KG1 (cell line): ENCODE data around the gene KCNIP4.
"Not testable (repeated sequence)": the region's sequence is repeated elsewhere in the genome, so short reads cannot be mapped to it uniquely, and the experiment has no call there.

Experiments
- DNase-seq: peaks from one replicate; lab custom pipeline; 2025; lab: John Stamatoyannopoulos, UW

Gene KCNIP4

GRCh38 chr4:21366312-21366711 lies 582.3 kb downstream of the KCNIP4 start:
- no peak for DNase-seq

DNA sequence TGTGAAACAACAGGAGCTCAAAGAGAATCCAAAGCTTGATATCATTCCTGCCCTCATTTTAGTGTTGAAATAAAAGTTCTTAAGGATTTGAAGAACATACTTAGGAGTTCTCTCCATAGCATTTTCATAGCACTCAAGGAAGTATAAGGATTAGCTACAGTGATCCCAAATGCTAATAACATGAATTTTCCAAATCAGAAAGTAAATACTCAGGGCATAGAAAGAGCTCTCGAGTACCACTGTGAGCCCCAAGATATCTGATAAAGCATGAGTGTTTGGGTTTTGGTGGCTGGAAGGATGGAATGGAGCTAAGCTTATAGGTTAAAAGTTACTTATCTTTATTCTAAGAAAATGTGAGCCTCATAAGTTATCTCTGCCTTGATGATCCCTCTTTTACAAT lies 584.9 kb downstream of the KCNIP4 start:
- no peak for DNase-seq

- DNase-seq, result not testable (repeated sequence)
Measured at GRCh38 chr4:21352354-21352753, 596.2 kb downstream of the KCNIP4 start.

DNA sequence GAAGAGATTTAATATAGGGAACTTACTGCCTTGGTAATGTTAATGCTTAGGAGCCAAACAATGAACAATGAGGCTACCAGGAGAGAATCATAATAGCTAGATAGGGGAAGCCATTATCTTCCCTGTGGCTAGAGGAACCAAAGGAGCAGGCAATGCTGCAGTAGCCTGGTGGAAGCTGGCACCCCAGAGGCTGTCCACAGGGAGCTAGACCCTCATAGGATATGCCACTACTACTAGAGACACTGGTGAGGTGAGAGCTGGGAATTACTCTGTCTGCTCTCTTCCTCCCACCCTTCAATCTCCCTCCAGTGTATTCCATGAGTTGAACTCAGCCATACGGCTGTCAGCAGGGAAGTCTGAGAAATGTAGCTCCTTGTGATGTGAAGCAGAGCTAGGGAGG lies 601.4 kb downstream of the KCNIP4 start:
- DNase-seq, result no peak

GRCh38 chr4:21327976-21328700 lies 620.4 kb downstream of the KCNIP4 start:
- no peak for DNase-seq

GRCh38 chr4:21320034-21320433 lies 628.5 kb downstream of the KCNIP4 start:
- DNase-seq, result no peak

DNA sequence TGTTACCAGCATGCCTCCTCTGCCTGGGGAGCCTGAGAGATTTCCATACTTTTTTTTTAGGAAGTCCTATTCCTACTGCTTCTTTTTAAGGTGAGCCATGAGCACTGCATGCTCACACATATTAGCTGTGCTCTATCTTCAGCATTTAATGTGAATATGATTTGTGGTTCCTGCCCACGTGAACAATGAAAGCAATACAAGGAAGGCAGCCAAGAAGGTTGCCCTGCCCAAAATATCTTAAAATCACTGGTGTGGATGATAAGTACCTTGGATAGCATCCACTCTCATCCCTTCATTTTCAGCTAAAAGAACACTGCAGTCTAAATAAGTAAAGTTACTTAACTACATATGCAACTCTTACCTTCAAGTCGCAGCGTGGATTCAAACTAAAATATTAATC lies 640.9 kb downstream of the KCNIP4 start:
- DNase-seq, result no peak

DNA sequence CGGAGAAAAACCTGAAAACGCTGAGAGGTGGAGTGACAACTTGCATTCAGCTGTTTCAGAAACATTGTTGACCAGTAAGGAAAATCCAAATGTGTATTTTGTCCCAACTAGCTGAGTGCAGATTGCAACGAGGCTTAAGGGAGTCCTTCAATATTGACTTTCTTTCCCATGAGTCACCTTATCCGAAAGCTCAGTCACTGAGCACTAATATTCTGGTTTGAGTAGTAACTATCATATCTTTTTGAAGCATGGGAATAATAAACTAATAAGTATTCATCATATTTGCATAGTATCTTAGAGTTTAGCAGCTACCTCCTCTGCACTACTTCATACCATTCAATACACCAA lies 644.1 kb downstream of the KCNIP4 start:
- no peak for DNase-seq

- DNase-seq, result peak; percentile 23
Measured at GRCh38 chr4:21290562-21290961, 658.0 kb downstream of the KCNIP4 start.

DNA sequence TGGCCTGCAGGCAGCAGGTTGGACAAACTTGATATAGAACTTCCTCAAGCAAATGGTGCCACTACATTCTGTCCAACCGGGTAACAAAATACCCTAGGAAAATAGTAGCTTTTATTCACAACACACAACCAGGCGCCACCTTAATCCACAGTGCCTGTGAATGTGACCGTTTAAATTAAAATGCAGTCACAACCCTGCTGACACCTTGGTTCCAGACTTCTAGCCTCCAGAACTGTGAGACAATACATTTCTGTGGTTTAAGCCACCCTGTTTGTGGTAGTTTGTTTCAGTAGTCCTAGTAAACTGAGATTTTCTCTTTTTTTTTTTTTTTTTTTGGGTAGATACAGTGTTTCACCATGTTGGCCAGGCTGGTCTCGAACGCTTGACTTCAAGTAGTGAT lies 672.5 kb downstream of the KCNIP4 start:
- no peak for DNase-seq

- DNase-seq, result no peak
Measured at GRCh38 chr4:21271439-21272052, 677.0 kb downstream of the KCNIP4 start.

- DNase-seq, result no peak
Measured at GRCh38 chr4:21248331-21248730, 700.2 kb downstream of the KCNIP4 start.

DNA sequence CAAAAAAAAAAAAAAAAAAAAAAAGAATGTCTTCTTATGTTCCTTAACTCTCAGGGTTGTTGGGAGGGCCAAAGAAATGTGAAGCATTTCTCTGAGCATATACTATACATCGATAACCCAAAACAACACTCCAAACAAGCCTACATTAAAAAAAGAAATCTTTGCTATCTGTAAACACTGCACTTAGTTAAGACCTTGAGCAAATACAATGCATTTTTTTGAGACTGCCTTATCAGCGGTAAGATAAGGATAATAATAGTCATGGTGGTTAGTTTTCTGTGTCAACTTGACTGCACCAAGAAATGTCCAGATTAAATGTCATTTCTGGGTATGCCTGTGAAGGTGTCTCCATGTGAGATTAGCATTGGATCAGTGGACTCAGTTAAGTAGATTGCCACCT lies 706.4 kb downstream of the KCNIP4 start:
- no peak for DNase-seq

DNA sequence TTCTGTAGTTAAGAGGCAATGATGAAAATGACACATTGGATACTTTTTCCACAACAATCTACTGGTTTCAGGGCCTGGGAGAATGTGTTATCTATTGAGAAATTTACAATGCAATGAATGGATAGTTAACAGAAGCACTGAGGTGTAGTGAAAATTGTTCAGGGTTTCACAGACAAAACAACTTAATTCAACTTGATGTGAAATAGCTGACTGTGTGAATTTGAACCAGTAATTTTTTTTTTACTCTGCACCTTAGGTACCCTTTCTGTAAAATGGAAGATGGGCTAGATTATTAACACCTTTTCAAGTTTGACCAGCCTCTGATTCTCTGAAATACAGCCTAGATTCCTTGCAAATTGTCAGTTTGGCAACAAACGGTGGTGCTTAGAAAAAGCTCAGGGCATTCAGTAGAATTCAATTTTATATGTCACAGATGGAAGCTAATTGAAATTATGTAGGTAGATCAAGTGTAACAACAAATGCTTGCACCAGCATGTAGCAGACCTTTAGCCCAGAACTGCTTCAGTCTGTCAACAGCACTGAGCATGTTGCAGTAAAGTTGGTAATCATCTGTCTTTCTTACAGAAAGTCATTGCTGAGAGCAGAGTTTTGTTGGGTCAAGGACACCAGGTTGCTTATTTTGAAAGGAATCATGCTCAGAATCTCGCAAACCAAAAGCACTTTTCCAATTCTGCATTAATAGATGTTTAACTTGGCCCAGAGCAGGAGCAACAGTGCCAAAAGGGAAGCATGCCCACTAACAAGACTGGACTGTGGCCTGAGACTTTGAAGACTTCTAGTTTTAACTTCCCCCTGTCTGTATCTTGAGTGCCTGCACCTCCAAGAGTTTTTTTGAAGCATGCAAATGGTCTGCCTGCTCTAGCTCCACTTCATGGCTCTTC lies 721.7 kb downstream of the KCNIP4 start:
- DNase-seq, result no peak

GRCh38 chr4:21211846-21212245 lies 736.7 kb downstream of the KCNIP4 start:
- no peak for DNase-seq

DNA sequence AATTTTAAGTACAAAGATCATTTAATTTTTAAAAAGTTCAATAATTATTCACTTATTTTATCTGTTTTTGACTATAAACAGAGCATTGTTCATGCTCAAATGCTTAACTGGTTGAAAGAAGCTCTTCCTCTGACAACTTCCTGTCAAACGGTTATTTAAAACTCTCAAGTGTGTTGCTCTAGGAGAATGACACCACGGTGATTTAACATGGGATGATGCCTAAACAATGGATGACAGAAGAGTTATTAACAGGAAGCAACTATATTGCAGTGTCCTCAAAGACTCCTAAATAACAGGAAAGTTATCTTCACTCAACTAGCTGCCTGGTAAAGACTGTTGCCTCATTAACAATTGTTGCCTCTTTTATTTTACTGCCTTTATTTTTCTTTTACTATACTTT lies 738.7 kb downstream of the KCNIP4 start:
- no peak for DNase-seq

DNA sequence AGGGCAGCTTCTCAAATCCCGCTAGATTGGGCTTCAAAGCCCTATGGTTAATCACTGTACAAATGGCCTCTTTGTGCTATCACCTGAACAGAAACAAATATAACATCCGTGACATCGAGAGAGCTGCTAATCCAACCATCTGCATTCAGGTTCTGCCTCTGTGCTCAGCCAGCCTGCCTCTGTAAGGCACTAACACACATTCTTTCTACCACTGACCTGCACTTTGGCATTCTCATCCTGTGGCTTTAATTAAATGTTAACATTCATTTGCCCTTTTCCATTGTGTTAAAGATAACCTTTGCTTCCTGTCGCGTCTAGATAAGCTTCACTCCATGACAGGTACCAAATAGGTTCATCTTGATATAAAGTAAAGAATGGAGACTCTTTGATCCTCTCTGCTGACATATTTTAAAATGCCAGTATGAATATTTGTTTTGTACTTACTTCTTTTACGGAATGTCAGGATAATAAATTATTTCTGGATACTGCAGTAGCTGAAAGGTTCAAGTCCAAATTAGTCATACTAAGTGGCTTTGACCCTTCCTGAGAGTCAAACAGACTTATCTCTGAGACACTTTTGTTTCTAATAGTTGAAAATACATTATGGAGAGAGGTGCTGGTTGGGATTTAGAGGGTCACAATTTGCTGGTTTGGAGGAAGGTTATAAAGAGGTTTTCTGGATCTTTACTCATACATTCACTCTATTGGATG lies 742.6 kb downstream of the KCNIP4 start:
- DNase-seq, result no peak

DNA sequence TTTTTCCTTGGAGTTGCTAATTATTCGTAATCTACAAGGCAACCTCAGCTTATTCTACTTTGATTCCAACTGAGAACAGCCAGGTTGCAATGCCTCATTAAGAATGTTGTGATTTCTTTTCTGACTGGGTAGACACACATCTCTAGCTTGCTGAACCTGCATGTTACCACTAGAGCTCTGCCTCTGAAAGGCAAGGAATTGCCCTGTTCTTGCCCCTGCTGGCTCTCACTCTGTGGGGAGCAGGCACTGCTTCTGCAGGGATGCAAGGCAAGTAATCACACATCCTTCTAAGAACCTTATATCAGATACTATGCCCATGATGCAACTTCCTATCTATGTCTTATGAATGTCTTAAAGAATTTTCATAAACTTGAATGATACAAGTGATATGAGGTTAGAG lies 745.2 kb downstream of the KCNIP4 start:
- no peak for DNase-seq

- DNase-seq, result no peak
Measured at GRCh38 chr4:21202959-21203358, 745.6 kb downstream of the KCNIP4 start.

DNA sequence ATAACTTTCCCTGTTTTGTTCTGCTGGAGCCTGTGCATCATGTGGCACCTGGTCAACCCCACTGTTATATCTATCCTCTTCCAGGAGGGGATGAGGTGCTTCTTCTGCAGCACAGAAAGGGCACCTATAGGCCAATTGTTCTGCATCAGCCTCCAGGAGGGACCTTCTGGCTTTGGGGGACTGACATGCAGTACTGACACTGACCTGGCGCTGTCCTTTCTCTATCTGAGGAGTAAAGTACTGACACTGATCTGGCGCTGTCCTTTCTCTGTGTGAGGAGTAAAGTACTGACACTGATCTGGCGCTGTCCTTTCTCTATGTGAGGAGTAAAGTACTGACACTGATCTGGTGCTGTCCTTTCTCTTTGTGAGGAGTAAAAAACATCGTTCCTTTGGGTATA lies 749.9 kb downstream of the KCNIP4 start:
- DNase-seq, result no peak

DNA sequence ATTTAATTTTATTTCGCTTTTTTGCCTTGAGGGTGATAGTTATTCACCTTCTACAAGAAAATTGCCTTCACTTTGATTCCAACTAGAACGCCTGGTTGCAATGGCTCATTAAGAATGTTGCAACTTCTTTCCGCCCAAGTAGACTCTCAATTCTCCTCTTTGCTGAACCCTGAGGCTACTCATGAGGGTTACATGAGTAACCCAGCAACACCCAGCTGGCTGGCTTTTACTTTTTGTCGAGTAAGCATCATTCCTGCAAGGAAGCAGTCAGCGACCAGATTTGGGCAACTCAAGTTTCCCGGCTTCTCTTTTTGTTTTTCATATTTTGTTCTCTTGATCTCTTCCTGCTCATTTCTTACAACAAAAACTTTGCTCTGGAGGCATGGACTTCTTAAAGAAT lies 752.9 kb downstream of the KCNIP4 start:
- no peak for DNase-seq

GRCh38 chr4:21192367-21192766 lies 756.2 kb downstream of the KCNIP4 start:
- no peak for DNase-seq
